ENCODE results near the gene SLC37A4.
"Not testable (repeated sequence)": the region's sequence is repeated elsewhere in the genome, so short reads cannot be mapped to it uniquely, and the experiment has no call there.

The SLC37A4 gene

GRCh38 chr11:119061256-119061655, 30.6 kb upstream of the SLC37A4 start:
- no peak for DNase-seq (ENCODE audit: low read depth)
- no peak overlapping the region for H3K4me3 ChIP-seq (ENCODE audit: low read depth, low read length)
- TF ChIP-seq, protein P1, sequence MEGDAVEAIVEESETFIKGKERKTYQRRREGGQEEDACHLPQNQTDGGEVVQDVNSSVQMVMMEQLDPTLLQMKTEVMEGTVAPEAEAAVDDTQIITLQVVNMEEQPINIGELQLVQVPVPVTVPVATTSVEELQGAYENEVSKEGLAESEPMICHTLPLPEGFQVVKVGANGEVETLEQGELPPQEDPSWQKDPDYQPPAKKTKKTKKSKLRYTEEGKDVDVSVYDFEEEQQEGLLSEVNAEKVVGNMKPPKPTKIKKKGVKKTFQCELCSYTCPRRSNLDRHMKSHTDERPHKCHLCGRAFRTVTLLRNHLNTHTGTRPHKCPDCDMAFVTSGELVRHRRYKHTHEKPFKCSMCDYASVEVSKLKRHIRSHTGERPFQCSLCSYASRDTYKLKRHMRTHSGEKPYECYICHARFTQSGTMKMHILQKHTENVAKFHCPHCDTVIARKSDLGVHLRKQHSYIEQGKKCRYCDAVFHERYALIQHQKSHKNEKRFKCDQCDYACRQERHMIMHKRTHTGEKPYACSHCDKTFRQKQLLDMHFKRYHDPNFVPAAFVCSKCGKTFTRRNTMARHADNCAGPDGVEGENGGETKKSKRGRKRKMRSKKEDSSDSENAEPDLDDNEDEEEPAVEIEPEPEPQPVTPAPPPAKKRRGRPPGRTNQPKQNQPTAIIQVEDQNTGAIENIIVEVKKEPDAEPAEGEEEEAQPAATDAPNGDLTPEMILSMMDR (IDR thresholded peaks at IDR 0.05; ENCODE audit: low read depth, low read length, missing control alignments) = no peak

GRCh38 chr11:119059128-119059527, 28.5 kb upstream of the SLC37A4 start:
- not testable (repeated sequence) for DNase-seq (ENCODE audit: low read depth); H3K4me3 ChIP-seq (ENCODE audit: low read depth, low read length)

- TF ChIP-seq, protein P1 (IDR thresholded peaks at IDR 0.05; ENCODE audit: low read depth, low read length, missing control alignments) = peak; percentile 13
- DNase-seq (ENCODE audit: low read depth) = peak; percentile 86
- peak within 1 kb of the TSS; percentile 87 for H3K4me3 ChIP-seq (ENCODE audit: low read depth, low read length)
Measured at GRCh38 chr11:119057000-119057769, 26.5 kb upstream of the SLC37A4 start, which contains the start of gene HYOU1. Gene HYOU1, minus strand, starts transcription at chr11:119057205. Its CDS starts 1,045 bp downstream, at chr11:119056160.

DNA sequence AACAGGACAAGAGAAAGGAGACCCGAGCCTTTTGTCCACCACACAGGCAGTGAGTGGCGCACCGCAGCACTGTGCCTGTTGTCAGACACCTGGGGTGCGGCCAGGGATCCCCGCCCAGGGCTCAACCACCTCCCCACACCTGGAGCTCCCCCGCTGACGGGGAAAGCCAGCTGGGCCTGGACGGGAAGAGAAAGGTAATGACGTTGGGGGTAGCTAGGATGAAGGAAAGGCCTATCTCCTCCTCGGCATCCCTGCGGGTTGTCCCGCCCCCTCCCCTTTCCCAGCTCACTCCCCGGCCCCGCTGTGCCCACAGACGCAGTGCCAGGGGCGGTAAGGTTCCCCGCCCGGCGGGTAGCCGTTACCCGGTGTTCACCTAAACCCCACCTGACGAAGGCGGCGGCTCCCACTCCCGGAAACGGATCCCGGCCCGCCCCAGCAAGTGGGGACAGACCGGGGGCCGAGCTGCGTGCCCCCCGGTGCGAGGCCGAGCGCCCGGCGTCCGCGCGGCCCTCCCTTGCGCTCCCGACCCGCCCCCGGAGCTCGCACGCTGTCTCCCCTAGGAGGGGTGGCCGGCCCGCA, 25.8 kb upstream of the SLC37A4 start:
- no peak for DNase-seq (ENCODE audit: low read depth)
- H3K4me3 ChIP-seq (ENCODE audit: low read depth, low read length) = peak overlapping the region; percentile 68
- TF ChIP-seq, protein P1 (IDR thresholded peaks at IDR 0.05; ENCODE audit: low read depth, low read length, missing control alignments) = no peak

DNA sequence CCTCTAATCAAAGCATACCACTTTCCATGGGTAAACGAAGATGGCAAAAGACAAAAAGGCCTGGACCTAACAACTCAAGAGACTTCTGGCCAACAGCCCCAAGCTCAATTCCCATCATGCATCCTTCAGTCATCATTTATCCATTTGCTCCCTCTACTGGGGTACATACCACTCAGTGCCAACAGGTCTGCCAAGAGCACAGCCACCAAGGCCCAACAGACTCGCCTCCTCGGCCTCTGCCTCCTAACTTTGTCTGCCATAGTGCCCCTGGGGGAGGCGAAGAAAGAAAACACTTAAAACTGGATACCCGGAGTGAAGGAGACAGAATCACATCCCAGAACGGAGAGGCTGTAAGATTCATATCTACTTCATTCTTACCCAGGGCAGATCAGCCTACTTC, 25.2 kb upstream of the SLC37A4 start:
- H3K4me3 ChIP-seq (ENCODE audit: low read depth, low read length) = peak overlapping the region; percentile 68
- DNase-seq (ENCODE audit: low read depth) = no peak
- TF ChIP-seq, protein P1 (IDR thresholded peaks at IDR 0.05; ENCODE audit: low read depth, low read length, missing control alignments) = no peak

- no peak for DNase-seq (ENCODE audit: low read depth)
- no peak overlapping the region for H3K4me3 ChIP-seq (ENCODE audit: low read depth, low read length)
- TF ChIP-seq, protein P1 (IDR thresholded peaks at IDR 0.05; ENCODE audit: low read depth, low read length, missing control alignments) = no peak
Measured at GRCh38 chr11:119054418-119054817, 23.7 kb upstream of the SLC37A4 start.

- no peak overlapping the region for H3K4me3 ChIP-seq (ENCODE audit: low read depth, low read length)
- DNase-seq (ENCODE audit: low read depth) = no peak
- TF ChIP-seq, protein P1 (IDR thresholded peaks at IDR 0.05; ENCODE audit: low read depth, low read length, missing control alignments) = no peak
Measured at GRCh38 chr11:119052163-119052814, 21.6 kb upstream of the SLC37A4 start.

Data from GM12864 (cell line).